ENCODE data around the gene PCNX2.

PCNX2 gene

GRCh38 chr1:232983817-232984567 is 311.5 kb downstream of the PCNX2 start:
- no peak for DNase-seq (ENCODE audit: low read depth)

- DNase-seq (ENCODE audit: low read depth), result no peak
Measured at GRCh38 chr1:232983375-232983774, 312.1 kb downstream of the PCNX2 start.

- DNase-seq (ENCODE audit: low read depth), result no peak
Measured at GRCh38 chr1:232982238-232982944, 313.1 kb downstream of the PCNX2 start.

GRCh38 chr1:232980986-232981560 is 314.5 kb downstream of the PCNX2 start:
- no peak for DNase-seq (ENCODE audit: low read depth)

- DNase-seq (ENCODE audit: low read depth), result no peak
Measured at GRCh38 chr1:232980355-232980978, 315.1 kb downstream of the PCNX2 start.

- no peak for DNase-seq (ENCODE audit: low read depth)
Measured at GRCh38 chr1:232979558-232979957, 316.0 kb downstream of the PCNX2 start.

GRCh38 chr1:232978815-232979214 is 316.7 kb downstream of the PCNX2 start:
- no peak for DNase-seq (ENCODE audit: low read depth)

GRCh38 chr1:232978091-232978634 is 317.4 kb downstream of the PCNX2 start:
- no peak for DNase-seq (ENCODE audit: low read depth)

- DNase-seq (ENCODE audit: low read depth), result no peak
Measured at GRCh38 chr1:232974971-232975370, 320.6 kb downstream of the PCNX2 start.

GRCh38 chr1:232973652-232974611 is 321.6 kb downstream of the PCNX2 start:
- DNase-seq (ENCODE audit: low read depth), result no peak

- no peak for DNase-seq (ENCODE audit: low read depth)
Measured at GRCh38 chr1:232970508-232970907, 325.0 kb downstream of the PCNX2 start.

- no peak for DNase-seq (ENCODE audit: low read depth)
Measured at GRCh38 chr1:232969799-232970198, 325.7 kb downstream of the PCNX2 start.

GRCh38 chr1:232968965-232969364 is 326.6 kb downstream of the PCNX2 start:
- no peak for DNase-seq (ENCODE audit: low read depth)

- no peak for DNase-seq (ENCODE audit: low read depth)
Measured at GRCh38 chr1:232968391-232968790, 327.1 kb downstream of the PCNX2 start.

GRCh38 chr1:232966663-232967062 is 328.9 kb downstream of the PCNX2 start:
- DNase-seq (ENCODE audit: low read depth), result no peak

GRCh38 chr1:232965912-232966217 is 329.7 kb downstream of the PCNX2 start:
- no peak for DNase-seq (ENCODE audit: low read depth)

- no peak for DNase-seq (ENCODE audit: low read depth)
Measured at GRCh38 chr1:232965124-232965911, 330.2 kb downstream of the PCNX2 start.

- DNase-seq (ENCODE audit: low read depth), result no peak
Measured at GRCh38 chr1:232964601-232965000, 330.9 kb downstream of the PCNX2 start.

GRCh38 chr1:232962761-232963745 is 332.5 kb downstream of the PCNX2 start:
- no peak for DNase-seq (ENCODE audit: low read depth)

All from stimulated activated CD8-positive, alpha-beta memory T cell treated with anti-CD3 and anti-CD28 coated beads, Interleukin-4, amount 100 ng/mL, for 24 hours (primary cell).